Trophoblast cell (in vitro differentiated cells and primary cell): ENCODE measurements around the gene PTPRN2.

ENCODE experiments used
- DNase-seq, 2 donors: peaks; one replicate each; pipeline ENCODE4 v3.0.0-alpha.2; 2016
- H2AFZ ChIP-seq: 2 replicates; pipeline ENCODE4 v1.6.1; 2013; ENCODE audit warnings: low read length, moderate library complexity, mild to moderate bottlenecking; ENCODE audit not compliant: insufficient read depth, poor library complexity
- H2AK5ac ChIP-seq: 2 replicates; pipeline ENCODE4 v1.6.1; 2013; ENCODE audit warnings: mild to moderate bottlenecking, low read length
- H2BK120ac ChIP-seq: 2 replicates; pipeline ENCODE4 v1.6.1; 2013; ENCODE audit warnings: low read length, mild to moderate bottlenecking, moderate library complexity; ENCODE audit not compliant: insufficient read depth, poor library complexity
- H2BK12ac ChIP-seq: 2 replicates; pipeline ENCODE4 v1.6.1; 2013; ENCODE audit warnings: mild to moderate bottlenecking, low read length, moderate library complexity
- H2BK5ac ChIP-seq: 2 replicates; pipeline ENCODE4 v1.6.1; 2013; ENCODE audit warnings: low read length, low read depth, moderate library complexity, mild to moderate bottlenecking; ENCODE audit not compliant: poor library complexity
- H3K14ac ChIP-seq: 2 replicates; pipeline ENCODE4 v1.6.1; 2013; ENCODE audit warnings: mild to moderate bottlenecking, low read length
- H3K18ac ChIP-seq: 2 replicates; pipeline ENCODE4 v1.6.1; 2013; ENCODE audit warnings: mild to moderate bottlenecking, low read length
- H3K23ac ChIP-seq: 2 replicates; pipeline ENCODE4 v1.6.1; 2013; ENCODE audit warnings: low read length
- H3K27ac ChIP-seq: 2 replicates; pipeline ENCODE4 v1.5.1; 2013; ENCODE audit warnings: low read depth, mild to moderate bottlenecking, inconsistent platforms, low read length, moderate library complexity
- H3K27me3 ChIP-seq: 2 replicates; pipeline ENCODE4 v1.6.1; 2013; ENCODE audit warnings: inconsistent platforms, mild to moderate bottlenecking, low read length, moderate library complexity; ENCODE audit not compliant: insufficient read depth
- H3K36me3 ChIP-seq, 2 experiments: 1 replicate in 1 of 2; 2 replicates in 1 of 2; pipeline ENCODE4 v1.6.1; 2013; ENCODE audit warnings: low read length in 2 of 2, mild to moderate bottlenecking in 2 of 2, moderate library complexity in 1 of 2; ENCODE audit not compliant: insufficient read depth in 2 of 2, control insufficient read depth in 1 of 2
- H3K4ac ChIP-seq: 2 replicates; pipeline ENCODE4 v1.6.1; 2013; ENCODE audit warnings: low read depth, mild to moderate bottlenecking, low read length, moderate library complexity
- H3K4me1 ChIP-seq, 2 experiments: 1 replicate in 1 of 2; 2 replicates in 1 of 2; pipeline ENCODE4 v1.6.1; 2013; ENCODE audit warnings: low read length in 2 of 2, mild to moderate bottlenecking in 2 of 2, moderate library complexity in 1 of 2; ENCODE audit not compliant: insufficient read depth in 2 of 2, control insufficient read depth in 1 of 2
- H3K4me2 ChIP-seq: 2 replicates; pipeline ENCODE4 v1.6.1; 2013; ENCODE audit warnings: inconsistent platforms, mild to moderate bottlenecking, low read length, moderate library complexity
- H3K4me3 ChIP-seq: 2 replicates; pipeline ENCODE4 v1.5.1; 2013; ENCODE audit warnings: mild to moderate bottlenecking, low read depth, low read length, inconsistent platforms
- H3K79me1 ChIP-seq: one replicate; pipeline ENCODE4 v1.6.1; 2013; ENCODE audit warnings: low read length
- H3K79me2 ChIP-seq: 2 replicates; pipeline ENCODE4 v1.6.1; 2013; ENCODE audit warnings: low read length, mild to moderate bottlenecking; ENCODE audit not compliant: control insufficient read depth, insufficient read depth, poor library complexity
- H3K9ac ChIP-seq: 2 replicates; pipeline ENCODE4 v1.6.1; 2013; ENCODE audit warnings: mild to moderate bottlenecking, low read length
- H3K9me3 ChIP-seq: 2 replicates; pipeline ENCODE4 v1.6.1; 2013; ENCODE audit warnings: low read depth, mild to moderate bottlenecking, control low read depth, inconsistent platforms, low read length; ENCODE audit not compliant: insufficient read depth
- H4K12ac ChIP-seq: 2 replicates; pipeline ENCODE4 v1.6.1; 2013; ENCODE audit warnings: low read depth, mild to moderate bottlenecking, low read length, moderate library complexity
- H4K8ac ChIP-seq: 2 replicates; pipeline ENCODE4 v1.6.1; 2013; ENCODE audit warnings: low read depth, mild to moderate bottlenecking, low read length, moderate library complexity
- H4K91ac ChIP-seq: one replicate; pipeline ENCODE4 v1.6.1; 2013; ENCODE audit warnings: low read depth, mild to moderate bottlenecking, low read length, moderate library complexity
- whole genome bisulfite sequencing: extraction: QIAGEN DNeasy Blood & Tissue Kit; methylation state at CpG from one replicate; pipeline ENCODE4 v1.1.7; 2013; ENCODE audit warnings: missing lambda C conversion rate; ENCODE audit not compliant: insufficient read length, insufficient coverage; ENCODE audit errors: extremely low coverage; 5-methylcytosine and 5-hydroxymethylcytosine counted together

Gene PTPRN2

GRCh38 chr7:157770716-157771320 lies 816.8 kb downstream of the PTPRN2 start:
- H3K27ac ChIP-seq: no peak overlapping the region
- H3K27me3 ChIP-seq: no peaks in the 10 kb centered on the region
- no peaks in the 10 kb centered on the region for H3K36me3 ChIP-seq
- no peak overlapping the region for H3K4me2 ChIP-seq
- H2BK5ac ChIP-seq: no peak overlapping the region
- H3K4ac ChIP-seq: no peak overlapping the region
- no peak overlapping the region for H2BK120ac ChIP-seq
- no peak overlapping the region for H4K91ac ChIP-seq
- H3K79me1 ChIP-seq: no peaks in the 10 kb centered on the region
- H2AK5ac ChIP-seq: no peak overlapping the region
- no peak overlapping the region for H2BK12ac ChIP-seq
- no peak overlapping the region for H4K8ac ChIP-seq
- peaks cover 29% of the 10 kb centered on the region for H3K9me3 ChIP-seq
- H4K12ac ChIP-seq: no peak overlapping the region
- no peak overlapping the region for H3K9ac ChIP-seq
- DNase-seq: no peak
- H3K14ac ChIP-seq: no peak overlapping the region
- no peak overlapping the region for H3K23ac ChIP-seq
- H3K79me2 ChIP-seq: no peaks in the 10 kb centered on the region
- no peak overlapping the region for H3K18ac ChIP-seq
- no peak overlapping the region for H3K4me3 ChIP-seq
- no CpG with 5 or more reads among the region's 13 CpGs for WGBS
- H3K4me1 ChIP-seq: no peaks in the 10 kb centered on the region
- no peak overlapping the region for H2AFZ ChIP-seq

- Histone ChIP-seq H3K23ac (no peak overlapping the region), H3K4me1 (no peaks in the 10 kb centered on the region), H4K12ac (no peak overlapping the region), H3K27me3 (no peaks in the 10 kb centered on the region), H3K79me1 (no peaks in the 10 kb centered on the region), H2BK120ac (no peak overlapping the region), H3K14ac (no peak overlapping the region), H4K8ac (no peak overlapping the region), H2AFZ (no peak overlapping the region), H3K79me2 (no peaks in the 10 kb centered on the region), H3K4me2 (no peak overlapping the region), H3K9ac (no peak overlapping the region), H3K36me3 (no peaks in the 10 kb centered on the region), H3K18ac (no peak overlapping the region), H3K4me3 (no peak overlapping the region), H2BK5ac (no peak overlapping the region), H2AK5ac (no peak overlapping the region), H3K9me3 (peaks cover 33% of the 10 kb centered on the region), H3K4ac (no peak overlapping the region), H4K91ac (no peak overlapping the region), H3K27ac (no peak overlapping the region), H2BK12ac (no peak overlapping the region)
- DNase-seq: no peak
- WGBS: no CpG with 5 or more reads among the region's 19 CpGs
Measured at GRCh38 chr7:157769526-157770215, 818.0 kb downstream of the PTPRN2 start.

GRCh38 chr7:157769086-157769485 lies 818.5 kb downstream of the PTPRN2 start:
- Histone ChIP-seq H3K79me2 (no peaks in the 10 kb centered on the region), H3K4ac (no peak overlapping the region), H3K9ac (no peak overlapping the region), H4K12ac (no peak overlapping the region), H4K8ac (no peak overlapping the region), H3K4me1 (no peaks in the 10 kb centered on the region), H3K23ac (no peak overlapping the region), H3K14ac (no peak overlapping the region), H3K4me3 (no peak overlapping the region), H2BK12ac (no peak overlapping the region), H4K91ac (no peak overlapping the region), H2BK120ac (no peak overlapping the region), H3K18ac (no peak overlapping the region), H3K9me3 (peaks cover 35% of the 10 kb centered on the region), H2BK5ac (no peak overlapping the region), H3K36me3 (no peaks in the 10 kb centered on the region), H3K27me3 (no peaks in the 10 kb centered on the region), H2AFZ (no peak overlapping the region), H3K79me1 (no peaks in the 10 kb centered on the region), H2AK5ac (no peak overlapping the region), H3K27ac (no peak overlapping the region), H3K4me2 (no peak overlapping the region)
- no CpG with 5 or more reads among the region's 17 CpGs for WGBS
- no peak for DNase-seq

GRCh38 chr7:157768198-157768597 lies 819.4 kb downstream of the PTPRN2 start:
- Histone ChIP-seq H2BK5ac (no peak overlapping the region), H3K27ac (no peak overlapping the region), H3K79me1 (no peaks in the 10 kb centered on the region), H3K9ac (no peak overlapping the region), H3K79me2 (no peaks in the 10 kb centered on the region), H4K8ac (no peak overlapping the region), H4K12ac (no peak overlapping the region), H3K4me1 (no peaks in the 10 kb centered on the region), H3K4me3 (no peak overlapping the region), H3K4ac (no peak overlapping the region), H3K18ac (no peak overlapping the region), H2BK12ac (no peak overlapping the region), H3K14ac (no peak overlapping the region), H2BK120ac (no peak overlapping the region), H4K91ac (no peak overlapping the region), H2AK5ac (no peak overlapping the region), H3K27me3 (no peaks in the 10 kb centered on the region), H3K4me2 (no peak overlapping the region), H3K9me3 (peaks cover 44% of the 10 kb centered on the region), H3K36me3 (no peaks in the 10 kb centered on the region), H3K23ac (no peak overlapping the region), H2AFZ (no peak overlapping the region)
- WGBS: no CpG with 5 or more reads among the region's 22 CpGs
- DNase-seq: no peak
